ENCODE results near the gene RIC1. TPM values are rescaled to one million over a fixed set of nuclear protein-coding genes. Genes with fewer than 3 reads are reported as not detected.

Gene RIC1
- total and polyA plus RNA-seq, 2 of the 8 experiments (the other 6 are each of a cell fraction or from before 2014, with no cell fraction given), result 10.7 to 24.5 TPM

DNA sequence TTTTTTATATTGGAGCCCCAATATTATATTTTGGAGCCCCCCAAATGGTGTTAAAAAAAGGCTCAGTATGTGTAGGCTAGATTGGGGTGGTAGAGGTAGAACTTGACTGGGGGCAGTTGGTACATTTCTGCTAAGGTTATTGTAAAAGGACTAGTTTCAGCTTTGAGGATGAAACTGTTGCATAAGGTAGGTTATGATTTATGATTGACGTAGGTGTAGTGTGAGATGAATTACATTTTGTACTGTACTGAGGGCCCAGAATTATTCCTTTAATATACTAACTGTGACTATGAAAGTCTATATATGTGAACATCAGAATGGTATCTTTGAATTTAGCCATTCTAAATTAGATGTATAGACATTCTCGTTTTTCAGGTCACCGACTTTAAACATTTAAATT is 3.6 kb downstream of the RIC1 start:
- 91 to 100% methylated on average over 1 to 3 of the region's 3 CpGs for WGBS, 2 experiments (ENCODE audit: extremely low coverage in 1 of 2, insufficient coverage in 1 of 2, insufficient read length in 1 of 2, insufficient replicate concordance in 2 of 2, low coverage in 1 of 2, low lambda C conversion rate in 2 of 2, missing lambda C conversion rate in 1 of 2)
- no peak overlapping the region for H3K23ac ChIP-seq (ENCODE audit: insufficient read length)
- H2BK20ac ChIP-seq (ENCODE audit: low read length), result no peak overlapping the region
- H2AFZ ChIP-seq (ENCODE audit: low read length), result no peak overlapping the region
- H3K4me3 ChIP-seq (ENCODE audit: extremely low read depth in 1 of 4, insufficient read depth in 2 of 4, low read depth in 3 of 4, low read length in 4 of 4), result no peak overlapping the region
- DNase-seq (ENCODE audit: low read depth in 1 of 2, low spot score in 2 of 2), result no peak
- no peak overlapping the region for H3K9ac ChIP-seq (replicated peaks in 1 of 4; ENCODE audit: extremely low read depth in 1 of 4, low read depth in 3 of 4, low read length in 3 of 4)
- no peak overlapping the region for H4K8ac ChIP-seq (ENCODE audit: extremely low read depth, insufficient read depth, low read length)
- no peak overlapping the region for H2BK15ac ChIP-seq (ENCODE audit: low read length)
- no peaks in the 10 kb centered on the region for H3K27me3 ChIP-seq (replicated peaks in 1 of 4; ENCODE audit: control insufficient read depth in 3 of 4, extremely low read depth in 1 of 4, insufficient read depth in 3 of 4, low read length in 3 of 4)
- peaks cover 7% of the 10 kb centered on the region; the same call in 1 of the 2 replicates for H3K23me2 ChIP-seq (ENCODE audit: low read depth, low read length)
- H2BK5ac ChIP-seq (ENCODE audit: low read depth, low read length), result no peak overlapping the region
- H3K27ac ChIP-seq (ENCODE audit: low read depth, low read length), result no peak overlapping the region
- H3K9me3 ChIP-seq (ENCODE audit: insufficient read depth in 2 of 2, low read depth in 1 of 2, low read length in 1 of 2), result 0 out of 4 replicates have a peak, but pooled peaks cover 0 to 3% of the 10 kb centered on the region in 2 experiments
- H2BK12ac ChIP-seq (ENCODE audit: low read depth, low read length), result no peak overlapping the region
- no peak overlapping the region for H2BK120ac ChIP-seq (replicated peaks; ENCODE audit: low read depth, low read length)
- H3K4me1 ChIP-seq (replicated peaks in 1 of 4; ENCODE audit: control insufficient read depth in 3 of 4, insufficient read depth in 4 of 4, low read length in 3 of 4), result peaks cover 0 to 6% (median 3%) of the 10 kb centered on the region in 4 experiments; a peak in 2 of 7 replicates
- peaks cover 0 to 76% of the 10 kb centered on the region in 2 experiments; a peak in 3 of 4 replicates for H3K79me2 ChIP-seq (ENCODE audit: control insufficient read depth in 1 of 2, insufficient read depth in 2 of 2, low read length in 2 of 2)
- no peak overlapping the region for H4K91ac ChIP-seq (replicated peaks; ENCODE audit: insufficient read length, low read length)
- H3K14ac ChIP-seq (ENCODE audit: insufficient read length), result no peak overlapping the region
- FAIRE-seq, result no peak
- H3K36me3 ChIP-seq (ENCODE audit: control insufficient read depth in 2 of 4, insufficient read depth in 4 of 4, low read length in 3 of 4), result no peaks in the 10 kb centered on the region
- POLR2A ChIA-PET (ENCODE audit: partially characterized antibody), result interaction anchor here (1.3 kb wide), 1 partner anchor 9 kb away, joined by 4 read pairs; no protein-coding TSS in a partner anchor
- no peak overlapping the region for H3K4me2 ChIP-seq (ENCODE audit: insufficient read depth in 1 of 2, low read depth in 2 of 2, low read length in 2 of 2)
- CTCF ChIA-PET (ENCODE audit: partially characterized antibody), result interaction anchor here (1.0 kb wide), 1 partner anchor 9 kb away, joined by 3 read pairs; no protein-coding TSS in a partner anchor
- H3K18ac ChIP-seq (ENCODE audit: extremely low read depth, low read length), result no peak overlapping the region
- no peak overlapping the region for H3K4ac ChIP-seq (replicated peaks; ENCODE audit: insufficient read length, low read depth, low read length)
- H3K79me1 ChIP-seq (ENCODE audit: low read depth, low read length), result peaks cover 5% of the 10 kb centered on the region
- H2AK5ac ChIP-seq (ENCODE audit: low read depth, low read length), result no peak overlapping the region
- no peak overlapping the region for H3K56ac ChIP-seq (replicated peaks; ENCODE audit: insufficient read length, low read depth, low read length)
- H4K20me1 ChIP-seq (replicated peaks in 1 of 2; ENCODE audit: control insufficient read depth in 1 of 2, insufficient read depth in 2 of 2, low read length in 2 of 2), result peaks cover 3 to 4% of the 10 kb centered on the region in 2 experiments
- H4K5ac ChIP-seq (ENCODE audit: insufficient read length, low read depth, low read length), result no peak overlapping the region
- TF ChIP-seq POLR2AphosphoS5 (IDR thresholded peaks at IDR 0.05; ENCODE audit: low read depth, low read length) (no peak), TAF7 (optimal IDR thresholded peaks at IDR 0.05; ENCODE audit: borderline replicate concordance, low read depth, low read length) (no peak), CTBP2 (IDR thresholded peaks at IDR 0.05; ENCODE audit: borderline replicate concordance, insufficient read depth, insufficient read length, low read length) (no peak), NRF1 (IDR thresholded peaks at IDR 0.05; ENCODE audit: low read depth, low read length) (no peak), SIRT6 (IDR thresholded peaks at IDR 0.05; ENCODE audit: low read length) (no peak), JUND (IDR thresholded peaks at IDR 0.05; ENCODE audit: low read length) (no peak)
- TF ChIP-seq, protein P1, sequence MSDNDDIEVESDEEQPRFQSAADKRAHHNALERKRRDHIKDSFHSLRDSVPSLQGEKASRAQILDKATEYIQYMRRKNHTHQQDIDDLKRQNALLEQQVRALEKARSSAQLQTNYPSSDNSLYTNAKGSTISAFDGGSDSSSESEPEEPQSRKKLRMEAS (IDR thresholded peaks at IDR 0.05), result no peak
